ENCODE data around the gene GNA12.

- no peak for TF ChIP-seq CTCF (IDR thresholded peaks at IDR 0.05; ENCODE audit: borderline replicate concordance, extremely low read depth, low read length, poor library complexity, severe bottlenecking)
- TF ChIP-seq EZH2 (IDR thresholded peaks at IDR 0.05; ENCODE audit: borderline replicate concordance, low read depth, low read length, severe bottlenecking): no peak
These were observed 108.4 kb downstream of the GNA12 start for GRCh38 chr7:2735744-2736143.

All from DND-41 (cell line).